Activated CD8-positive, alpha-beta T cell treated with anti-CD3 and anti-CD28 coated beads for 36 hours (primary cell): ENCODE measurements around the gene MATN4. TPM values are rescaled to one million over a fixed set of nuclear protein-coding genes. Genes with fewer than 3 reads are reported as not detected.

Experiments
- ATAC-seq: fragments of 200-7000 bp; cut with Tn5 transposase; one replicate; pipeline ENCODE4 v1.10.0; 2021; ENCODE audit warnings: mild to moderate bottlenecking, moderate library complexity
- CTCF ChIA-PET: fragments of 350-600 bp; sonication (Branson Sonifier 250); formaldehyde crosslinking; loops from one replicate; lab custom pipeline; 2021; ENCODE audit warnings: antibody characterized with exemption; lab: Charles Lee
- POLR2A ChIA-PET: fragments of 350-600 bp; sonication (Branson Sonifier 250); formaldehyde crosslinking; loops from one replicate; lab custom pipeline; 2021; ENCODE audit warnings: antibody characterized with exemption; lab: Charles Lee
- DNase-seq: peaks from one replicate; pipeline ENCODE4 v3.0.0-alpha.2; 2020
- H3K27ac Mint-ChIP-seq: one replicate; pipeline ENCODE4 v1.8.0; 2021; ENCODE audit warnings: mild to moderate bottlenecking, mixed read lengths
- H3K27me3 Mint-ChIP-seq: one replicate; pipeline ENCODE4 v1.8.0; 2021; ENCODE audit warnings: mixed read lengths
- H3K36me3 Mint-ChIP-seq: one replicate; pipeline ENCODE4 v1.8.0; 2021; ENCODE audit warnings: low read depth, mixed read lengths
- H3K4me1 Mint-ChIP-seq: one replicate; pipeline ENCODE4 v1.8.0; 2021; ENCODE audit warnings: low read depth, mixed read lengths
- H3K4me3 Mint-ChIP-seq: one replicate; pipeline ENCODE4 v1.8.0; 2021; ENCODE audit warnings: mild to moderate bottlenecking, moderate library complexity, mixed read lengths
- H3K9me3 Mint-ChIP-seq: one replicate; pipeline ENCODE4 v1.8.0; 2021; ENCODE audit warnings: mixed read lengths
- intact Hi-C: fragments of 100-400 bp; cut with micrococcal nuclease; formaldehyde crosslinking; loops from one replicate; pipeline ENCODE4 v1.10.0; 2022
- total RNA-seq, 2 experiments: library from RNA; stranded (reverse); gene quantifications; one replicate each; pipeline ENCODE4 v1.2.3, GENCODE V29; 2021
- TF ChIP-seq, protein P1 (sequence below): fragments of 200-600 bp; IDR thresholded peaks from one replicate; pipeline ENCODE4 v1.8.0; 2022; ENCODE audit warnings: antibody characterized with exemption, mild to moderate bottlenecking

MATN4 gene
- total RNA-seq, 2 experiments from 2014 or later: 0.74 to 1.2 TPM

DNA sequence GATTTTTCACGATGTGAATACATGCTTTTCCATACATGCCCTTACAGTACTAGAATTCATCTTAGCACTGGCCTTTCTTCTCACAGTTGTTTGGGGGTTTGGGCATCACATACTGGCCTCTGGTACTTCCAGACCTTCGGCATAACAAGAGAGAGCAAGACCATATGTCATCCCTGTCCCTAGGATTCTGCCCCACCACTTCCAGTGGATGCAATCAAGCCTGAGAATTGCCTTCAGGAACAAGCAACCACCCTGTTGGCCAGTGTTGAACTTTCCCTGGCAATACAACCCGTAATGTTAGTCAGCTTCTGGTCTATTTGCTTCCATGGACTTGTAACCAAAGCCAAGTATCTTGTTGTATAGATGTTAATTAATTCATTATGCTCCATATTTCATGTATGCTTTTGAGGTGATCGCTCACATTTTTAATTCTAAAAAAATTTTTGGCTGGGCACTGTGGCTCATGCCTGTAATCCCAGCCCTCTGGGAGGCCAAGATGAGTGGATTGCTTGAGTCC, 38.3 kb downstream of the MATN4 start:
- ChIA-PET CTCF (interaction anchor here (1.5 to 1.7 kb wide), 3 partner anchors 21 to 40 kb away, joined by 3 to 10 read pairs (median 7); no protein-coding TSS in a partner anchor), POLR2A (no interaction called here)
- TF ChIP-seq, protein P1, sequence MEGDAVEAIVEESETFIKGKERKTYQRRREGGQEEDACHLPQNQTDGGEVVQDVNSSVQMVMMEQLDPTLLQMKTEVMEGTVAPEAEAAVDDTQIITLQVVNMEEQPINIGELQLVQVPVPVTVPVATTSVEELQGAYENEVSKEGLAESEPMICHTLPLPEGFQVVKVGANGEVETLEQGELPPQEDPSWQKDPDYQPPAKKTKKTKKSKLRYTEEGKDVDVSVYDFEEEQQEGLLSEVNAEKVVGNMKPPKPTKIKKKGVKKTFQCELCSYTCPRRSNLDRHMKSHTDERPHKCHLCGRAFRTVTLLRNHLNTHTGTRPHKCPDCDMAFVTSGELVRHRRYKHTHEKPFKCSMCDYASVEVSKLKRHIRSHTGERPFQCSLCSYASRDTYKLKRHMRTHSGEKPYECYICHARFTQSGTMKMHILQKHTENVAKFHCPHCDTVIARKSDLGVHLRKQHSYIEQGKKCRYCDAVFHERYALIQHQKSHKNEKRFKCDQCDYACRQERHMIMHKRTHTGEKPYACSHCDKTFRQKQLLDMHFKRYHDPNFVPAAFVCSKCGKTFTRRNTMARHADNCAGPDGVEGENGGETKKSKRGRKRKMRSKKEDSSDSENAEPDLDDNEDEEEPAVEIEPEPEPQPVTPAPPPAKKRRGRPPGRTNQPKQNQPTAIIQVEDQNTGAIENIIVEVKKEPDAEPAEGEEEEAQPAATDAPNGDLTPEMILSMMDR: no peak
- Mint-ChIP-seq H3K36me3 (no peaks in the 10 kb centered on the region), H3K9me3 (no peaks in the 10 kb centered on the region), H3K4me3 (no peak overlapping the region), H3K27me3 (peaks cover 33% of the 10 kb centered on the region), H3K27ac (no peak overlapping the region), H3K4me1 (no peaks in the 10 kb centered on the region)
- ATAC-seq (no peak), DNase-seq (no peak)
- intact Hi-C loops: no loop called here

DNA sequence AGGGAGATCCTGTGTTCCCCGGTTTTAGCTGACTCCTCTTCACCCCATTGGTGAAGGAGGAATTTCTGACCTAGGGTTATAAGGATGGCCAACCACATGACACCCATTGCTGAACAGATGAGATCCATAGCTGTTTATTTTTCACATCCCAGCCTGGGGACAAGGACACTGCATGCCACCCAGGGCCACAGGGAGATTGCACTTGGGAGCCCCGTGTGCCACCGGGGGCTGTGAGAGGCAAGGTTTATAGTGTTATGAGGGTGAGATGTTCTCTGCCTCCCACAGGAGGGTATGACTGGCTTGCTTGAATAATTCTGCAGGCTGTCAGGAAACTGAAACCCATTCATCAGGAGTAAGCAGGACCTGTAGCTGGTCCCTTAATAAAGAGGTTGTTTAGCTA, 39.0 kb downstream of the MATN4 start:
- TF ChIP-seq, protein P1: no peak
- ATAC-seq (no peak), DNase-seq (no peak)
- no peak overlapping the region for H3K4me3 Mint-ChIP-seq
- H3K27ac Mint-ChIP-seq: no peak overlapping the region
- no peaks in the 10 kb centered on the region for H3K4me1 Mint-ChIP-seq
- ChIA-PET POLR2A (no interaction called here), CTCF (interaction anchor here (1.1 to 1.7 kb wide), 5 partner anchors 21 to 130 kb away, joined by 3 to 10 read pairs (median 5); no protein-coding TSS in a partner anchor)
- intact Hi-C loops: no loop called here
- H3K27me3 Mint-ChIP-seq: peaks cover 32% of the 10 kb centered on the region
- H3K36me3 Mint-ChIP-seq: no peaks in the 10 kb centered on the region
- H3K9me3 Mint-ChIP-seq: no peaks in the 10 kb centered on the region

DNA sequence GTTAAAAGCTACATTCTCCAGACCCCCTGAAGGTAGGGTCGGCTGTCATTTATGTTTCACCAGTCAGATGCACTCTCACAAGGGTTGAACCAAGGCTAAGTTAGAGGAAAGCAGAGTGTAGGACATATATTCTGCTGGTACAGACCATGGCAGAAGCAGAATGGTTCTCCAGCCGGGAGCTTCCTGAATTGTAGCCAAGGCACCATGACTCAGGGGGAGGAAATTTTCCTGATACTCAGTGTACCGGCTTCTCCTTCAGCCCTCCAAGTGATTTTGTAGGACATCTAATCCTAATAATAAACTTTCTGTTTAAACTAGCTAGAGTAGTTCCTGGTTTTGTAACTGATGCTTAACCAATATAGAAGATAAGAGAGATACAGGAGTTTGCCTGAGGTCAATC, 39.6 kb downstream of the MATN4 start:
- Mint-ChIP-seq H3K4me3 (no peak overlapping the region), H3K9me3 (no peaks in the 10 kb centered on the region), H3K4me1 (no peaks in the 10 kb centered on the region), H3K36me3 (no peaks in the 10 kb centered on the region), H3K27ac (no peak overlapping the region), H3K27me3 (peaks cover 28% of the 10 kb centered on the region)
- TF ChIP-seq, protein P1: no peak
- no peak for ATAC-seq
- intact Hi-C loops: no loop called here
- ChIA-PET POLR2A (no interaction called here), CTCF (interaction anchor here (1.1 to 1.7 kb wide), 5 partner anchors 22 to 130 kb away, joined by 3 to 10 read pairs (median 5); no protein-coding TSS in a partner anchor)
- no peak for DNase-seq

DNA sequence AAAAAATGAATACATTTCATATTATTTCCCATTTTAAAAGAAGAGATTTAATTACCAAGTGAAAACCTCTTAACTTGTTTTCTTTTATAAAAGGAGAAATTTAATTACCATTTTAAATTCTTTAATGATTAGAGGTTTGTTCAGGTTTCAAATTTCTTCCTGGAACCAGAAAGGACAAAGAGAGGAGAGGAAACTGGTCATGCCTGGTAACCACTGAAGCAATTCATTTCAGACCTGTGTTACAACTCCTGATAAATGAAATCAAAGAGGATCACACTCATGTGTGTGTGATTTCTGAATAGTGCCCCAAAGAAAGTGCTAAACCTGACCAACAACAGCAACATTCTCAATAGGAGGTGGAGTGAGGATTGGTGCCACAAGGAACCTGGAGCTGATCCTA, 41.1 kb downstream of the MATN4 start:
- ATAC-seq (no peak), DNase-seq (no peak)
- ChIA-PET CTCF (no interaction called here), POLR2A (no interaction called here)
- no peak overlapping the region for H3K4me3 Mint-ChIP-seq
- H3K4me1 Mint-ChIP-seq: no peaks in the 10 kb centered on the region
- no peak overlapping the region for H3K27ac Mint-ChIP-seq
- no peaks in the 10 kb centered on the region for H3K36me3 Mint-ChIP-seq
- TF ChIP-seq, protein P1: no peak
- H3K9me3 Mint-ChIP-seq: no peaks in the 10 kb centered on the region
- peaks cover 23% of the 10 kb centered on the region for H3K27me3 Mint-ChIP-seq
- intact Hi-C loops: no loop called here

DNA sequence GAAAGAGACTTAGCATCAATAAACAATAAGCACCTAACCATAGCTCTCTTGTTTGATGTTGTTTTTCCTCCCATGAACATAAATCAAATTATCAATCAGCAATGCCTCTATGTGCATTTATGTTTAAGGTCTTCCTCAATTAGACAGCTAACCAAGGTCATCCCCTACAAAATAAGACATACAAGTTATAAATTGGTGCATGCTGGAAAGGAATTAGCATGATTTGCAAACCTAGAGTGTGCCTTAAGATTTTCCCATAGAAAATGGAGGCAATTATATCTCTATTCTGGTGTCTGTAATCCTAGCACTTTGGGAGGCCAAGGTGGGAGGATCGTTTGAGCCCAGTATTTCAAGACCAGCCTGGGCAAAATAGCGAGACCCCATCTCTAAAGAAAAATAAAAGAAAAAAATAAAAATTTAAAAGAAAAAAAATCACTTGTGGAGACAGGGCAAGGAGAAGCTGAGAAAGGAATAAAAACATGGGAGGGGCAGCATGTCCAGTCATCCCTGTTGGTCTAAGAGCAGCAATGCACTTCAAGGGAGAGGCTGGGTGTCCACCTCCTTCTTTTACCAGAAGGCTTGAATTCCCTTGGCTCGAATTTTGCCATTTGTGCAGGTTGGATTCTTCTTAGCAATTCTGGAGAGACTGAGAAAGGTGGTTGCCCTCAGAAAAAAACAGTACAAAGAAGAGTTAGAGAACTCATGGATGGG, 44.4 kb downstream of the MATN4 start:
- Mint-ChIP-seq H3K27me3 (peaks cover 15% of the 10 kb centered on the region), H3K36me3 (no peaks in the 10 kb centered on the region), H3K4me1 (no peaks in the 10 kb centered on the region), H3K27ac (no peak overlapping the region), H3K9me3 (no peaks in the 10 kb centered on the region), H3K4me3 (no peak overlapping the region)
- POLR2A ChIA-PET: no interaction called here
- intact Hi-C loops: no loop called here
- TF ChIP-seq, protein P1: no peak
- no peak for DNase-seq
- CTCF ChIA-PET: interaction anchor here (1.7 kb wide), 1 partner anchor 31 kb away, joined by 5 read pairs; no protein-coding TSS in a partner anchor
- ATAC-seq: no peak
